Activated CD4-positive, alpha-beta T cell treated with anti-CD3 and anti-CD28 coated beads for 24 hours (primary cell): ENCODE measurements around the gene SNAPIN.
"Not testable (repeated sequence)": the region's sequence is repeated elsewhere in the genome, so short reads cannot be mapped to it uniquely, and the experiment has no call there.

Experiments
- DNase-seq, 2 donors: peaks; one replicate each; pipeline ENCODE4 v3.0.0-alpha.2; 2020; ENCODE audit warnings: low read depth in 2 of 2

Gene SNAPIN

GRCh38 chr1:153647346-153647714, 11.2 kb upstream of the SNAPIN start:
- no peak for DNase-seq

DNA sequence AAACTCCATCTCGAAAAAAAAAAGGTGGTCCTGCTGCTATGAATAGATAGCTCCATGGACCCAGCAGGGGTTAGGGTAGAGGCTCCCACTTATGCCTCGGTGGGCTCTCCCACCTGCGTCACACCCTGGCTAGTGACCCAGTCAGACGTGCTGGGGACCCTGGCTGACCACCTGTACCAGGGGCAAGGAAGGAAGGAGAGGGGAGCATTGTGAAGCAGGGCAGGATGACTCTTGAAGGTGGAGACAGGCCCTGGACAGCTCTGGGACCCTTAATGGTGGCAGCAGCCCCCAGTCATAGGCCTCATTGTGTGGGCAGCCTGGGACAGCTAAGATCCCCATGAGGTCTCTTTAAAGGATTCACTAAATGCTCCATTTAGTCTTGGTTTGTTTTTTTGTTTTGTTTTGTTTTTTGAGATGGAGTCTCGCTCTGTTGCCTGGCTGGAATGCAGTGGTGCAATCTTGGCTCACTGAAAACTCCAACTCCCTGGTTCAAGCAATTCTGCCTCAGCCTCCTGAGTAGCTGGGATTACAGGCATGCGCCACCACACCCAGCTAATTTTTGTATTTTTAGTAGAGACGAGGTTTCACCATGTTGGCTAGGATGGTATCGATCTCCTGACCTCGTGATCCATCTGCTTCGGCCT, 10.4 kb upstream of the SNAPIN start:
- no peak for DNase-seq

GRCh38 chr1:153649137-153649862, 9.2 kb upstream of the SNAPIN start:
- DNase-seq = no peak

GRCh38 chr1:153649863-153650235, 8.7 kb upstream of the SNAPIN start:
- DNase-seq = no peak

GRCh38 chr1:153651771-153652170, 6.7 kb upstream of the SNAPIN start:
- DNase-seq = no peak

GRCh38 chr1:153652805-153653500, 5.5 kb upstream of the SNAPIN start:
- no peak for DNase-seq

GRCh38 chr1:153655333-153655732, 3.2 kb upstream of the SNAPIN start:
- DNase-seq = no peak

GRCh38 chr1:153659175-153659534, 652 bp downstream of the SNAPIN start:
- no peak for DNase-seq

GRCh38 chr1:153659656-153660055, 1.2 kb downstream of the SNAPIN start:
- no peak for DNase-seq

- DNase-seq = no peak
Observed at GRCh38 chr1:153661111-153661708, 2.7 kb downstream of the SNAPIN start.

GRCh38 chr1:153662269-153662668, 3.8 kb downstream of the SNAPIN start:
- no peak for DNase-seq

- DNase-seq = no peak
Observed at GRCh38 chr1:153663211-153663610, 4.7 kb downstream of the SNAPIN start.

- DNase-seq = no peak
Observed at GRCh38 chr1:153667439-153667838, 8.9 kb downstream of the SNAPIN start.

- not testable (repeated sequence) for DNase-seq
Observed at GRCh38 chr1:153668672-153669071, 10.2 kb downstream of the SNAPIN start.

- DNase-seq = no peak
Observed at GRCh38 chr1:153669606-153670005, 11.1 kb downstream of the SNAPIN start.

DNA sequence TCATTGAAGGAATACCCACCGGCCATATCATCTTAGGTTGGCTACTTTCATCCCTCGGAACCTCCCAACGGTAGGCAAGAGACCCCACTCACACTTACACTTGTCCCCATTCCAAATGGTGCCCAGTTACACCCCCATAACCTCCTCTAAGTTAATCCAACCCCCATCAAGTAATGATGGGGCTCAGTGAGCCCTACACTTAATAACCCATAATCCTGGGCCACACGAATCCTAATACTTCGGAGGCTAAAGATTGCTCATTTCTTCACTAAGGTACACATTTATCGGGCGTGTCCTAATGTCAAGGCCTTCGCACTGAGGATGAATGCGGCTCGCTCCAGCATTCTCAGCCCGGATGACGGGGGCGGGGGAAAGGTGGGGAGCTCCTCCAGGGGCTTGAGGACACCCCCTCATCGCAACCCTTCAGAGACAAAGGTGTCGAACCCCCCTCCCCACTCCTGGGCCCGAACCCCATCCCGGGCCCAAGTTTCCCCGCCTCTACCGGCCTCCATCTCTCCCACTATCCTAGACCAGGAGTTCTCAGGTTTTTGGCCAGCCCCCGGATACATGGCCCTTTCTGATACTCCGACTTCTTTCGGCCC, 11.9 kb downstream of the SNAPIN start:
- no peak for DNase-seq

DNA sequence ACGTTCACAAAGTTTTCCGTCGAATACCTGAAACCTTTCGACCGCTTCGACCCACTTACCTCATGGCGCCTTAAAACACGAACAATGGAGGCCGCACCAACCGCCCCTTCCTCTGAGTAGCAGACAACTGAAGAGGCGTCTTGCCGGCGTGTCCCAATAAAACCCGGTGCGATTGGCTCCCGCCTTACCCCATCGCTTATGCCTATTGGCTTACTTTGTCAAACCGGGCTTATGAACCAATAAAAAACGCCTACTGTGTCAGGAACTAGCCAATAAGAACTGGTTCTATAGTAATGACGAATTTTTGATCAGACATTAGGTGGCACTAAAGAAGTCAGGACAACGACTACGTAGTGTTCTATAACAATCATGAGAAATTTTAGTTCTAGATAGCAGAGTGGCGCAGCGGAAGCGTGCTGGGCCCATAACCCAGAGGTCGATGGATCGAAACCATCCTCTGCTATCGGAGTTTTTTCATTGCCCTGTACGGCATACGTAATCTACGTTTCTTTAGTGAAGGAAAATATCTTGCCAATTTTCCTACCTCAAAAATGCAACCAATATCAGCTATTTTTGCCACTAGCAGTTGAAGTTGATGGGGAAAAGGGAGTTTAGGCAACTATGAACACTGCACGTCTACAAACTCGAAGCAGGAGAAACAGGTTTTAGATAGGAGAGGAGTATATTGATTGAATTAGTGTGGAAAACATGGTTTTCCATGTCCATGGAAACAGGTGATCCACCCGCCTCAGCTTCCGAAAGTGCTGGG, 12.5 kb downstream of the SNAPIN start, which contains the start of gene ILF2:
TSS of gene ILF2 (minus strand) at position 135 of the 769 bp plus-strand sequence. CDS start at position 64, 71 bp downstream.
- peak; percentile 91 to 95 for DNase-seq

DNA sequence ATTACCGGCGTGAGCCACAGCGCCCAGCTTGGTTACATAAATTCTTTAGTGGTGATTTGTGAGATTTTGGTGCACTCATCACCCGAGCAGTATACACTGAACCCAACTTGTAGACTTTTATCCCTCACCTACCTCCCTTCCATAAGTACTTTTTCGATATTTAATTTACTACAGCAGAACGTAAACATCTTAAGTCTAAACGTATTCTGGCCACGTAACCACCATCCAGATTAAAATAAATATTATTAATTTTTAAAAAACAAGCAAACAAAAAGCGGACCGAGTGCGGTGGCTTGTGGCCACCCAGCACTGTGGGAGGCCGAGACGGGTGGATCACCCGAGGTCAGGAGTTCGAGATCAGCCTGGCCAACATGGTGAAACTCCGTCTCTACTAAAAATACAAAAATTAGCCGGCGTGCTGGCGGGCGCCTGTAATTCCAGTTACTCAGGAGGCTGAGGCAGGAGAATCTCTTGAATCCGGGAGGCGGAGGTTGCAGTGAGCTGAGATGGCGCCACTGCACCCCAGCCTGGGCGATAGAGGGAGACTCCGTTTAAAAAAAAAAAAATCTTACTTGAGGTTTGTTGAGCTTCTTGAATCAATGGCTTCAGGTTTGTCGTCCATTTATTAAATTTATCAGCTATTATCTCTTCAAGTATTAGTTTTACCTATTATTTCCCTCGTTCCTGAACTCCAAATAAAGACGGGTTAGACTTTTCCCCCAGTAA, 13.3 kb downstream of the SNAPIN start:
- DNase-seq = peak; percentile 34 to 46

- no peak for DNase-seq
Observed at GRCh38 chr1:153673511-153673910, 15.0 kb downstream of the SNAPIN start.

DNA sequence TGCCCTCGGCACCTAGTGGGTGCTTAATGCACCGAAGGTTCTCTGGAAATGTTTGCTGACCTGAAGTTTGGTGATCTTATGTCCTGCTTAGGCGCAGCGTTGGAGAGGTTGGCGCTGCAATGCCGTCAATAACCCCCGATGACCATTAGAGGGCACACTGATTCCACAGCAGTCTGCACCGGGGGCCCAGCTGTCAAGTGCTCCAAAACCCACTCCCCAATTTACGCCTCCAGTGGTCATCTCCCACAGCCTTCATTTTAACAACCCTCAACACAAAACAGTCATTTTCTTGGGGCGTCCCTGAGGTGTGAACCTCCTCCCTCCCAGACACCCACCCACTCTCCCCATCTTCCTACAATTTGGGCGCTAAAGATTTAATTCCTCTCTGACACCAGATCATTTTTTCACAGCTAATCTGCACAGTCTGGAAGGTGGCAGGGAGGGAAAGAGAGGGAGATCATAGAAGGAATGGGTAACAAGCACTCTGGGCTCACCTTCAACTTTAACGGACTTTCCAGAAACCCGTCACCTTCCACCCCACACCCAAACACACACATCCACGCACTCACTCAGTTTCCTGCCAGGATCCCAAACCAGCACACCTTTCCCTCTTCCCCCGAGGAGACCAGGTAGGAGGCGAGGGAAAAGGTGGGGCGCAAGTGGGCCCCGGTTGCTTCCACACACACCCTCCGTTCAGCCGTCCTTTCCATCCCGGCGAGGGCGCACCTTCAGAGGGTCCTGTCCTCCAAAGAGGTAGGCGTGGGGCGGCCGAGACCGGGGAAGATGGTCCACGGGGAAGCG, 19.4 kb downstream of the SNAPIN start:
- DNase-seq = peak in 1 of 2 donors; percentile 24
